ENCODE measurements around the gene SOHLH1. TPM values are rescaled to one million over a fixed set of nuclear protein-coding genes. Genes with fewer than 3 reads are reported as not detected.

Gene SOHLH1
- total RNA-seq, 1 experiment from 2014 or later, result not detected

GRCh38 chr9:135649508-135649907 is 49.8 kb downstream of the SOHLH1 start:
- intact Hi-C loops (cut with micrococcal nuclease), result no loop called here
- H3K27ac ChIP-seq (ENCODE audit: low read depth, low read length), result no peak overlapping the region
- no peaks in the 10 kb centered on the region for H3K9me2 ChIP-seq (ENCODE audit: insufficient read depth)
- BruUV-seq (replicated peaks), result no TSS peak
- POLR2A ChIA-PET, result no interaction called here
- H3K36me3 ChIP-seq (ENCODE audit: control insufficient read depth in 1 of 2, insufficient read depth in 2 of 2, low read length in 2 of 2), result no peaks in the 10 kb centered on the region
- no peaks in the 10 kb centered on the region for H3K27me3 ChIP-seq (ENCODE audit: insufficient read depth, low read length)
- CTCF ChIA-PET, result no interaction called here
- H4K20me1 ChIP-seq (ENCODE audit: insufficient read depth), result no peaks in the 10 kb centered on the region
- no peaks in the 10 kb centered on the region for H3K79me2 ChIP-seq (ENCODE audit: insufficient read depth, low read length)
- no peak for TF ChIP-seq TCF7L2 (IDR thresholded peaks at IDR 0.05; ENCODE audit: borderline replicate concordance, extremely low read depth, insufficient read depth, insufficient read length)
- no peak for TF ChIP-seq CTCF (IDR thresholded peaks at IDR 0.05 in 2 of 3, conservative IDR thresholded peaks at IDR 0.05 in 1 of 3; ENCODE audit: borderline replicate concordance in 1 of 3, insufficient read depth in 1 of 3, low read depth in 2 of 3, low read length in 2 of 3)
- TF ChIP-seq ELF1 (IDR thresholded peaks at IDR 0.05; ENCODE audit: borderline replicate concordance, low read depth), result no peak
- TF ChIP-seq REST (IDR thresholded peaks at IDR 0.05; ENCODE audit: low read depth), result no peak
- TF ChIP-seq FOSL1 (IDR thresholded peaks at IDR 0.05; ENCODE audit: low read depth), result no peak
- no peak for TF ChIP-seq JUND (IDR thresholded peaks at IDR 0.05)
- no peak for TF ChIP-seq POLR2AphosphoS5 (IDR thresholded peaks at IDR 0.05; ENCODE audit: low read depth, low read length)
- no peak for TF ChIP-seq ZFX (IDR thresholded peaks at IDR 0.05)
- no peak for TF ChIP-seq ZNF274 (IDR thresholded peaks at IDR 0.05; ENCODE audit: low read depth, low read length)
- TF ChIP-seq MAX (IDR thresholded peaks at IDR 0.05), result no peak
- no peak for TF ChIP-seq SRF (IDR thresholded peaks at IDR 0.05; ENCODE audit: low read depth)
- TF ChIP-seq EZH2phosphoT487 (IDR thresholded peaks at IDR 0.05; ENCODE audit: borderline replicate concordance), result no peak
- TF ChIP-seq CBX3 (IDR thresholded peaks at IDR 0.05; ENCODE audit: low read depth), result no peak
- TF ChIP-seq CEBPB (IDR thresholded peaks at IDR 0.05; ENCODE audit: low read depth), result no peak
- TF ChIP-seq EGR1 (IDR thresholded peaks at IDR 0.05; ENCODE audit: low read depth), result no peak
- no peak for TF ChIP-seq SP1 (IDR thresholded peaks at IDR 0.05; ENCODE audit: low read depth)
- TF ChIP-seq RAD21 (IDR thresholded peaks at IDR 0.05; ENCODE audit: low read depth), result no peak
- TF ChIP-seq YY1 (IDR thresholded peaks at IDR 0.05; ENCODE audit: extremely low read depth, insufficient replicate concordance, low read depth, low read length), result no peak
- no peak for TF ChIP-seq SIN3A (IDR thresholded peaks at IDR 0.05; ENCODE audit: low read depth)
- no peak overlapping the region for H3K4me3 ChIP-seq (replicated peaks in 1 of 2; ENCODE audit: low read depth in 1 of 2, low read length in 2 of 2)
- H3K9me3 ChIP-seq (ENCODE audit: control insufficient read depth in 1 of 2, insufficient read depth in 1 of 2, low read depth in 1 of 2, low read length in 2 of 2), result peaks cover 18 to 46% of the 10 kb centered on the region in 2 experiments; a peak in 3 of 4 replicates
- DNase-seq (ENCODE audit: low read depth, low spot score) (no peak), ATAC-seq (no peak)
- H3K9ac ChIP-seq (ENCODE audit: low read length), result no peak overlapping the region
- H3K4me2 ChIP-seq (ENCODE audit: low read length), result no peak overlapping the region
- no peaks in the 10 kb centered on the region for H3K4me1 ChIP-seq (ENCODE audit: control insufficient read depth in 1 of 2, insufficient read depth in 2 of 2, low read length in 2 of 2)
- RAD21 ChIA-PET (ENCODE audit: low non-redundant PET in 1 of 2, low total read pairs in 2 of 2, uncharacterized antibody in 2 of 2, unreplicated experiment in 2 of 2), result no interaction called here
- H2AFZ ChIP-seq (ENCODE audit: low read depth, low read length, poor library complexity, severe bottlenecking), result no peak overlapping the region

Measured in HCT116 (cell line).